Keratinocyte (primary cell): ENCODE measurements around the gene EIF2S3B.

Experiments
- CTCF ChIP-seq, 3 experiments: IDR thresholded peaks in 1 of 3; conservative IDR thresholded peaks in 1 of 3; optimal IDR thresholded peaks in 1 of 3; 2 replicates in 2 of 3; 3 replicates in 1 of 3; pipeline versions ENCODE3 to v1.5.1; 2011; ENCODE audit warnings: low read length in 3 of 3, mild to moderate bottlenecking in 3 of 3, moderate library complexity in 2 of 3, control low read depth in 1 of 3, inconsistent platforms in 1 of 3; ENCODE audit not compliant: insufficient read depth in 2 of 3; ENCODE audit errors: extremely low read depth in 1 of 3
- EZH2 ChIP-seq: IDR thresholded peaks from one replicate; pipeline ENCODE4 v1.6.1; 2012; ENCODE audit warnings: inconsistent platforms, mild to moderate bottlenecking, low read length, moderate library complexity

GRCh38 chr12:10498042-10498441, 7.6 kb upstream of the EIF2S3B start:
- TF ChIP-seq CTCF (optimal IDR thresholded peaks at IDR 0.05 in 1 of 3, IDR thresholded peaks at IDR 0.05 in 1 of 3, conservative IDR thresholded peaks at IDR 0.05 in 1 of 3; ENCODE audit: extremely low read depth in 1 of 3, insufficient read depth in 2 of 3, low read length in 3 of 3) (no peak), EZH2 (no peak)
